ENCODE measurements around the gene LARGE2.

Gene LARGE2

DNA sequence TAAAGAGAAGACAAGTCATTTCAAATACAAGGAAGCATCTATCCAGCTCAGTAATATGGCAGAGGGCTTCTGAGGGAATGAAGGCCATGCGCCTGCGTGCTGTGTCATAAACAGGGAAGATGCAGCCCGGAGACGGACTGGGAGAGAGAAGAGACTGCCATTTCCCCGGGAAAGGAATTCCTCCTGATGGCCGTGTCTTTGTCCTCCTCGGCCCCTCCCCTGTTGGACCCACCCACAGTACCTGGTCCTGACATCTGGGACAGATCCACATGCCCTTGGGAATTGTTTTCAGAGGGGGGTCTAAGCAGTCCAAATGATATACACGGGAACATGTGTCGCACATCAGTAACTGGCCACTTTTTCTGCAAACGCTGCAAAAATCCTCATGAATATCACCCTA is 15.5 kb downstream of the LARGE2 start:
- Histone ChIP-seq H3K27ac (ENCODE audit: low read depth, low read length) (no peak overlapping the region), H3K4me1 (ENCODE audit: control insufficient read depth in 1 of 2, insufficient read depth in 2 of 2, low read length in 2 of 2) (no peaks in the 10 kb centered on the region), H3K4me3 (ENCODE audit: low read depth in 1 of 2, low read length in 2 of 2) (no peak overlapping the region), H3K9ac (ENCODE audit: low read depth in 1 of 2, low read length in 2 of 2) (no peak overlapping the region), H3K27me3 (ENCODE audit: control insufficient read depth in 1 of 2, insufficient read depth in 2 of 2, low read length in 2 of 2) (no peaks in the 10 kb centered on the region), H3K9me3 (ENCODE audit: control insufficient read depth in 1 of 2, low read length in 2 of 2) (no peaks in the 10 kb centered on the region), H3K36me3 (ENCODE audit: control insufficient read depth in 1 of 2, insufficient read depth in 2 of 2, low read length in 2 of 2) (peaks cover 21 to 38% of the 10 kb centered on the region in 2 donors)

DNA sequence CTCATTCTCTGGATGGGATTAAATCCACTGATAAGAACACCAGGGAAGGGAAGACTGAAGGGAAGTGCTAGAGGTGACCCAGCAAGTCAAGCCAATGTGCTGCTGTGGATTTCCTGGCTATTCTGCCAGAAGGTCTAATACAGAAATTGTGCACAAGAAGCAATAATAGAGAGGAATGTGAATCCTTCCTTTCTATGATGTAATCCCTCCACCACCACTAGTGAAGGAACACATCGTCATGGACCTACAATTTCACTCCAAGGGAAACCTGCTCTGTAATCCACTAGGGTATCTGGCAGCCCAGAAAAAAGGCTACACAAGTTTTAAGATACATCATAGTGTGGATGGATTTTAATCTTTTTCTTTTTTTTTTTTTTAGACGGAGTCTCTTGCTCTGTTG is 17.4 kb downstream of the LARGE2 start:
- H3K9ac ChIP-seq (ENCODE audit: low read depth in 1 of 2, low read length in 2 of 2) = no peak overlapping the region
- H3K36me3 ChIP-seq (ENCODE audit: control insufficient read depth in 1 of 2, insufficient read depth in 2 of 2, low read length in 2 of 2) = peaks cover 9 to 24% of the 10 kb centered on the region in 2 donors
- no peak overlapping the region for H3K4me3 ChIP-seq (ENCODE audit: low read depth in 1 of 2, low read length in 2 of 2)
- no peaks in the 10 kb centered on the region for H3K9me3 ChIP-seq (ENCODE audit: control insufficient read depth in 1 of 2, low read length in 2 of 2)
- H3K27me3 ChIP-seq (ENCODE audit: control insufficient read depth in 1 of 2, insufficient read depth in 2 of 2, low read length in 2 of 2) = no peaks in the 10 kb centered on the region
- H3K4me1 ChIP-seq (ENCODE audit: control insufficient read depth in 1 of 2, insufficient read depth in 2 of 2, low read length in 2 of 2) = no peaks in the 10 kb centered on the region
- H3K27ac ChIP-seq (ENCODE audit: low read depth, low read length) = no peak overlapping the region

DNA sequence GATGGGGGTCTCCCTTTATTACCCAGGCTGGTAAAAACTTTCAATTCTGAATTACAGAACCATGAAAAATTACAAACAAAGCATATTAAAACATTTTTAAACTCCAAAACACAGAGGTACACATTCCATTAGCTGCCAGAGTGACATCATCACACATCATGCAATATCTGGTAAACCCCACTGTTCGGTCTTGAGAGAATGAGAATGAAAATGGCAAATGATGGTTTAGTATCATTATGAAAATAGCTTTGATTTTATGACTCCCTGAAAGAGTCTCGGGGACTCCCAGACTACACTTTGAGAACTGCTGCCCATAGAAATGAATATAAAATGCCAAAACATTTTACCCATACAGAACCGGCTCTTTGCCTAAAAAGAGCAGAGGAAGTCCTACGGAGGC is 18.8 kb downstream of the LARGE2 start:
- no peak overlapping the region for H3K4me3 ChIP-seq (ENCODE audit: low read depth in 1 of 2, low read length in 2 of 2)
- H3K36me3 ChIP-seq (ENCODE audit: control insufficient read depth in 1 of 2, insufficient read depth in 2 of 2, low read length in 2 of 2) = peaks cover 3 to 23% of the 10 kb centered on the region in 2 donors
- H3K9ac ChIP-seq (ENCODE audit: low read depth in 1 of 2, low read length in 2 of 2) = no peak overlapping the region

DNA sequence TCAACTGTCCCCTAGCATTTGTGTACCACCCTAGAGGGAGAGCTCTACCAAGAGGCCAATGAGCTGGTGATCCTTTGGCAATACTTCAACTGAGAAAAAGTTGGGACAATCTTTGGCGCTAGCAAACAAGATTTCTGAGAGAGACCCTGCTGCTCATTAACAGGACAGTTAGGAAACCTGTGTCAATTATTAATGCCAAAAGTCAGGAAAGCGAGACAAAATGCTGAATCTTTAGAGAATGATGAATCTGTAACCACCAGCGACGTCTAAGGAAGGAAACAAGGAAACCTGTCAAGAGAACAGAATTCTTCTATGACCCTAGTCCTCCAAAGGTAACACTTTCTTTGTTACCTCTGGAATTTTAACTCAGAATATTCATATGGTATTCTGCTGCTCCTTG is 19.9 kb downstream of the LARGE2 start:
- Histone ChIP-seq H3K9me3 (ENCODE audit: control insufficient read depth in 1 of 2, low read length in 2 of 2) (no peaks in the 10 kb centered on the region), H3K9ac (ENCODE audit: low read depth in 1 of 2, low read length in 2 of 2) (no peak overlapping the region), H3K27ac (ENCODE audit: low read depth, low read length) (no peak overlapping the region), H3K36me3 (ENCODE audit: control insufficient read depth in 1 of 2, insufficient read depth in 2 of 2, low read length in 2 of 2) (peaks cover 7 to 28% of the 10 kb centered on the region in 2 donors), H3K4me1 (ENCODE audit: control insufficient read depth in 1 of 2, insufficient read depth in 2 of 2, low read length in 2 of 2) (no peaks in the 10 kb centered on the region), H3K27me3 (ENCODE audit: control insufficient read depth in 1 of 2, insufficient read depth in 2 of 2, low read length in 2 of 2) (no peaks in the 10 kb centered on the region), H3K4me3 (ENCODE audit: low read depth in 1 of 2, low read length in 2 of 2) (no peak overlapping the region)

More for the DNA sequence above, 18.8 kb downstream of the LARGE2 start:
- Histone ChIP-seq H3K27me3 (ENCODE audit: control insufficient read depth in 1 of 2, insufficient read depth in 2 of 2, low read length in 2 of 2) (no peaks in the 10 kb centered on the region), H3K9me3 (ENCODE audit: control insufficient read depth in 1 of 2, low read length in 2 of 2) (no peaks in the 10 kb centered on the region), H3K4me1 (ENCODE audit: control insufficient read depth in 1 of 2, insufficient read depth in 2 of 2, low read length in 2 of 2) (no peaks in the 10 kb centered on the region), H3K27ac (ENCODE audit: low read depth, low read length) (no peak overlapping the region)

DNA sequence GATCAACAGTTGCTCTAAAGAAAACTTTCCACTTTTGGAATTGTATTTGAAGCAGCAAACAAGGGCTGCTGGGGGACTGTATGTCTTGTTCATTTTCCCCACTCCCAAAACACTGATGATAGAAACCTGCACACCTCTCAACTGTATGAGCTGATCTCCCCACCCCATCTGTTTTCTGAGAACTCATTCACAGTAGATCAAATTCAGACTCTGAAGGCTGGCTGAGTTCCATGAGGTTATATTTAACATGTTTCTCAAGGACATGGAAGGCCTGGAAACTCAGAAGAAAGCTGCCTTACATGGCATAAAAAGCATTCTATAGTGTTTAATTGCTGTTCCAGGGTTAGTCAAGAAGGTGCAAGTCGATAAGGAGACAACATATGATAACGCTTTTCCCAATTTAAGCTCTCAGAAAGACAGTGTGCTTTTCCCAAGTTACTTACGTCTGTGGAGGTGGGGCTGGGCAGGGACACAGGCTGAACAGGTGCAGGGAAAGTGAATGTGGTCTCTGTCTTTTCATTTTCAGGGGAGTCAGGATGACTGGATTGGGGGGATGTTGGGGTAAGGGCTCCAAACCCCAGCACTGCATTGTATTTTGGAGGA is 23.0 kb downstream of the LARGE2 start:
- H3K9ac ChIP-seq (ENCODE audit: low read depth in 1 of 2, low read length in 2 of 2) = no peak overlapping the region
- H3K9me3 ChIP-seq (ENCODE audit: control insufficient read depth in 1 of 2, low read length in 2 of 2) = no peaks in the 10 kb centered on the region
- peaks cover 25 to 56% of the 10 kb centered on the region in 2 donors for H3K36me3 ChIP-seq (ENCODE audit: control insufficient read depth in 1 of 2, insufficient read depth in 2 of 2, low read length in 2 of 2)
- no peaks in the 10 kb centered on the region for H3K4me1 ChIP-seq (ENCODE audit: control insufficient read depth in 1 of 2, insufficient read depth in 2 of 2, low read length in 2 of 2)
- H3K27me3 ChIP-seq (ENCODE audit: control insufficient read depth in 1 of 2, insufficient read depth in 2 of 2, low read length in 2 of 2) = no peaks in the 10 kb centered on the region
- H3K4me3 ChIP-seq (ENCODE audit: low read depth in 1 of 2, low read length in 2 of 2) = no peak overlapping the region
- no peak overlapping the region for H3K27ac ChIP-seq (ENCODE audit: low read depth, low read length)

DNA sequence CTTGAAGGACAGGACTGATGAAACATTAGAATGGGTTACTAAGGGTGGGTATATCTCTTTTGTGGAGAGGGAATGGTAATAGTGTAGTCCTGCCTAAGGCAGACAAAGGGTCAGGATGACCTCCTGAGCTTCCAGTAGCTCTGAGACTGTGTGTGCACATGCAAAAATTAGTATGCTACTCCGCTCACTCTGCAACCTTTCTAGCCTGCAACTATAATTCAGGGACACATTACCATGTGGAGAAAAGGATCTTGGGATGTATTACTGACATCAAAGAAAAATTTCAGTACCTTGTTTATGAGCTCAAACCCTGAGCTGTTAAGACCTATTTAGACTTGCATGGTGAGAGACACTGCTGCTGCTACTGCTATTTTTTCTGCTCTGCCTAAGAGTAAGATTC is 25.4 kb downstream of the LARGE2 start:
- H3K27me3 ChIP-seq (ENCODE audit: control insufficient read depth in 1 of 2, insufficient read depth in 2 of 2, low read length in 2 of 2) = no peaks in the 10 kb centered on the region
- no peak overlapping the region for H3K4me3 ChIP-seq (ENCODE audit: low read depth in 1 of 2, low read length in 2 of 2)
- H3K9ac ChIP-seq (ENCODE audit: low read depth in 1 of 2, low read length in 2 of 2) = no peak overlapping the region
- H3K4me1 ChIP-seq (ENCODE audit: control insufficient read depth in 1 of 2, insufficient read depth in 2 of 2, low read length in 2 of 2) = no peaks in the 10 kb centered on the region
- H3K9me3 ChIP-seq (ENCODE audit: control insufficient read depth in 1 of 2, low read length in 2 of 2) = no peaks in the 10 kb centered on the region
- peaks cover 25 to 52% of the 10 kb centered on the region in 2 donors for H3K36me3 ChIP-seq (ENCODE audit: control insufficient read depth in 1 of 2, insufficient read depth in 2 of 2, low read length in 2 of 2)
- H3K27ac ChIP-seq (ENCODE audit: low read depth, low read length) = no peak overlapping the region

DNA sequence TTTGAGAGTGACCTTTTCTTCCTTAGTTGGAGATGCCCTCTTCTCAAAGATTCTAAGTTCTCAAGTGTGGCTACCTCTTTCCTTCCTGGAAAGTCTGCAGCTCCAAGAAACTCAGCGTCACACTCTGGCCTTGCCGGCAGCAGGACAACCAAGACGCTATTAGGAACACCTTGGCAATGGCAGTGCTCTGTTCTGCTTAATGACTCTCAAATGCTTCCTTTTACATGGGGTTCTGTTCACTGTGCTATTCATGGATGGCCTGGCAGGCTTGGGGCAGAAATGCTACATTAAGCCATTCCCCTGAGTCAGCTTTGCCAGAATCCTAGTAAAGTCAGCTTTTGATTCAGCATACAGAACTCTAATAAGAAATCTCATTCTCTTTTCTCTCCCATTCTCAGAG is 25.9 kb downstream of the LARGE2 start:
- no peak overlapping the region for H3K27ac ChIP-seq (ENCODE audit: low read depth, low read length)
- no peaks in the 10 kb centered on the region for H3K27me3 ChIP-seq (ENCODE audit: control insufficient read depth in 1 of 2, insufficient read depth in 2 of 2, low read length in 2 of 2)
- no peaks in the 10 kb centered on the region for H3K4me1 ChIP-seq (ENCODE audit: control insufficient read depth in 1 of 2, insufficient read depth in 2 of 2, low read length in 2 of 2)
- peaks cover 28 to 52% of the 10 kb centered on the region in 2 donors for H3K36me3 ChIP-seq (ENCODE audit: control insufficient read depth in 1 of 2, insufficient read depth in 2 of 2, low read length in 2 of 2)
- no peak overlapping the region for H3K9ac ChIP-seq (ENCODE audit: low read depth in 1 of 2, low read length in 2 of 2)
- H3K4me3 ChIP-seq (ENCODE audit: low read depth in 1 of 2, low read length in 2 of 2) = no peak overlapping the region
- H3K9me3 ChIP-seq (ENCODE audit: control insufficient read depth in 1 of 2, low read length in 2 of 2) = no peaks in the 10 kb centered on the region

DNA sequence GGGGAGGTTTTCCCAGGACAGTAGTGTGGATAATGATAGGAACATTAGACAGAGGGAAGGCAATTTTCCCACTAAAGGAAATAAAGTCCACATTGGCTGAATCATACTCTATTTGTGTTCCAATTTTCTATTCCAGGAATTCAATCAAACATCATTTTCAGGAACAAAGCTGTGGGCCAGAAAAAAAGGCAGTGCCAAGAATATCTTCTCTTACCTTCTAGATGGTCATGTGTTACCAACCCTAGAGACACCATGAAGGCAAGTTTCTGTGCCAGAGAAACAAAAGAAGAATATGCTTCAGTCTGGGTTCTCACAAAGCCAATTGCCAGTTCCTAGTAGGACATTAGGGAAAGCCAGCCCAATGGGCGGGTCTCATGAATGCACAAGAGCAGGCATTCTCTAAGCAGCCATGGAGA is 27.5 kb downstream of the LARGE2 start:
- H3K9ac ChIP-seq (ENCODE audit: low read depth in 1 of 2, low read length in 2 of 2) = no peak overlapping the region
- H3K4me1 ChIP-seq (ENCODE audit: control insufficient read depth in 1 of 2, insufficient read depth in 2 of 2, low read length in 2 of 2) = no peaks in the 10 kb centered on the region
- no peaks in the 10 kb centered on the region for H3K9me3 ChIP-seq (ENCODE audit: control insufficient read depth in 1 of 2, low read length in 2 of 2)
- H3K36me3 ChIP-seq (ENCODE audit: control insufficient read depth in 1 of 2, insufficient read depth in 2 of 2, low read length in 2 of 2) = peaks cover 30 to 47% of the 10 kb centered on the region in 2 donors
- H3K27ac ChIP-seq (ENCODE audit: low read depth, low read length) = no peak overlapping the region
- H3K4me3 ChIP-seq (ENCODE audit: low read depth in 1 of 2, low read length in 2 of 2) = no peak overlapping the region
- no peaks in the 10 kb centered on the region for H3K27me3 ChIP-seq (ENCODE audit: control insufficient read depth in 1 of 2, insufficient read depth in 2 of 2, low read length in 2 of 2)

DNA sequence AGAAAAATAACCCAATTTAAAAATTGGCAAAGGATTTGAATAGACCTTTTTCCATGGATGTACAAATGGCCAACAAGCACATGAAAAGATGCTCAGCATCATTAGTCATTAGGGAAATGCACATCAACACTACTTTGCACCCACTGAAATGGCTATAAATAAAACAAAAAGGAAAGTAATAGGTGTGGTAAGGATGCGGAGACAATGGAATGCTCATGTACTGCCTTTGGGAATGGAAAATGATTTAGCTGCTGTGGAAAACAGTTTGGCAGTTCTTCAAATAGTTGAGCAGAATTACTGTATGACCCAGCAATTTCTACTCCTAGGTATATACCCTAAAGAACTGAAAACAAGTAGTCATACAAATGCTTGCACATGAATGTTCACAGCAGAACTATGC is 37.4 kb downstream of the LARGE2 start:
- Histone ChIP-seq H3K27me3 (ENCODE audit: control insufficient read depth in 1 of 2, insufficient read depth in 2 of 2, low read length in 2 of 2) (no peaks in the 10 kb centered on the region), H3K4me3 (ENCODE audit: low read depth in 1 of 2, low read length in 2 of 2) (no peak overlapping the region), H3K27ac (ENCODE audit: low read depth, low read length) (no peak overlapping the region), H3K9me3 (ENCODE audit: control insufficient read depth in 1 of 2, low read length in 2 of 2) (no peaks in the 10 kb centered on the region), H3K4me1 (ENCODE audit: control insufficient read depth in 1 of 2, insufficient read depth in 2 of 2, low read length in 2 of 2) (no peaks in the 10 kb centered on the region), H3K9ac (ENCODE audit: low read depth in 1 of 2, low read length in 2 of 2) (no peak overlapping the region), H3K36me3 (ENCODE audit: control insufficient read depth in 1 of 2, insufficient read depth in 2 of 2, low read length in 2 of 2) (no peaks in the 10 kb centered on the region)

DNA sequence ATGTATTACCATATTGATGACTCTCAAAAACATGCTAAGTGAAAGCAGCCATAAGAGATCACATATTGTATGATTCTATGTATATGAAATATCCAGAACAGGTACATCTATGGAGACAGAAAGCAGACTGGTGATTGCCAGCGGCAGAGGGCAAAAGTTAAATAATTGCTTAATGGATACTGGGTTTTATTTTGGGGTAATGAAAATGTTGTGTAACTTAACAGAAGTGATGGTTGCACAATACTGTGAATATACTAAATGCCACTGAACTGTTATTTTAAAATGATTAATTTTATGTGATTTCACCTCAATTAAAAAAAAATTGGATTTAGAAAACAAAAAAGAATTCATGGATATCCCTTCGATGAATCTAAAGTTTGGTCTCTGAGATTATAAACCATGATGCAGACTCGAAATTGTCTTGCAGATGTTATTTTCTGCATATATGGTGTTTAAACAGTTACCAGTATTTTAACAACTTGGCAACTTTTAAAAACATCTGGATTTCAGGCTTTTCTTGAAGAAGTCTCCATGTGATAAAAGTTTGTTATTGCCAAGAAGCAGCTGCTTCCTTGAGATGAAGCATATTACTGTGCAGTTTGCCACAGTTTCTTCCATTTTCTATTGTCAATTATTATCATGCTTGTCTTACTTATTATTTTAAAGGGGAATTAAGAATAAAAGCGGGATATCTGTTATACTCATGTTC is 38.1 kb downstream of the LARGE2 start:
- H3K4me1 ChIP-seq (ENCODE audit: control insufficient read depth in 1 of 2, insufficient read depth in 2 of 2, low read length in 2 of 2) = no peaks in the 10 kb centered on the region
- peaks cover 4 to 5% of the 10 kb centered on the region in 2 donors for H3K36me3 ChIP-seq (ENCODE audit: control insufficient read depth in 1 of 2, insufficient read depth in 2 of 2, low read length in 2 of 2)
- H3K27me3 ChIP-seq (ENCODE audit: control insufficient read depth in 1 of 2, insufficient read depth in 2 of 2, low read length in 2 of 2) = no peaks in the 10 kb centered on the region
- H3K4me3 ChIP-seq (ENCODE audit: low read depth in 1 of 2, low read length in 2 of 2) = no peak overlapping the region
- H3K9ac ChIP-seq (ENCODE audit: low read depth in 1 of 2, low read length in 2 of 2) = no peak overlapping the region
- no peak overlapping the region for H3K27ac ChIP-seq (ENCODE audit: low read depth, low read length)
- no peaks in the 10 kb centered on the region for H3K9me3 ChIP-seq (ENCODE audit: control insufficient read depth in 1 of 2, low read length in 2 of 2)
